B cell (primary cell): ENCODE results near the gene TSC22D4. TPM values are rescaled to one million over a fixed set of nuclear protein-coding genes. Genes with fewer than 3 reads are reported as not detected.

ENCODE experiments used
- ATAC-seq: fragments of 200-7000 bp; cut with Tn5 transposase; one replicate; pipeline ENCODE4 v1.10.0; 2021; ENCODE audit warnings: low read depth, mild to moderate bottlenecking, moderate number of reproducible peaks, moderate library complexity
- CTCF ChIA-PET: fragments of 350-600 bp; sonication (Branson Sonifier 250); formaldehyde crosslinking; loops from one replicate; lab custom pipeline; 2021; ENCODE audit warnings: antibody characterized with exemption, inconsistent platforms; lab: Charles Lee
- POLR2A ChIA-PET: fragments of 350-600 bp; sonication (Branson Sonifier 250); formaldehyde crosslinking; loops from one replicate; lab custom pipeline; 2021; ENCODE audit warnings: antibody characterized with exemption; lab: Charles Lee
- DNase-seq: peaks from one replicate; pipeline ENCODE4 v3.0.0; 2013
- H2AFZ ChIP-seq: 2 replicates; pipeline ENCODE4 v1.6.1; 2012; ENCODE audit warnings: mild to moderate bottlenecking, low read depth, low read length; ENCODE audit not compliant: insufficient read depth, poor library complexity, severe bottlenecking
- H3K27ac ChIP-seq, 2 donors: 1 replicate in 1 of 2; 2 replicates in 1 of 2; pipeline ENCODE4 v1.5.1; 2012 to 2013; ENCODE audit warnings: low read length in 2 of 2, mild to moderate bottlenecking in 2 of 2, moderate library complexity in 1 of 2
- H3K27me3 ChIP-seq, 4 experiments: fragments of 200-600 bp in 1 of 4; sonication (generic) in 1 of 4; replicated peaks in 1 of 4; 1 replicate in 2 of 4; 2 replicates in 2 of 4; pipeline versions ENCODE4 v1.6.1 to v1.7.0; 2013 to 2016; ENCODE audit warnings: low read length in 3 of 4, mild to moderate bottlenecking in 2 of 4, mixed read lengths in 1 of 4, moderate library complexity in 1 of 4; ENCODE audit not compliant: insufficient read depth in 4 of 4, control insufficient read depth in 3 of 4; ENCODE audit errors: control extremely low read depth in 1 of 4
- H3K36me3 ChIP-seq, 2 experiments: replicated peaks in 1 of 2; 1 replicate in 1 of 2; 2 replicates in 1 of 2; pipeline versions ENCODE4 v1.6.1 to v1.7.1; 2013; ENCODE audit warnings: low read length in 1 of 2; ENCODE audit not compliant: insufficient read depth in 2 of 2, control insufficient read depth in 1 of 2; ENCODE audit errors: control extremely low read depth in 1 of 2, extremely low read depth in 1 of 2
- H3K4me1 ChIP-seq, 2 donors: fragments of 200-600 bp in 1 of 2; sonication (generic) in 1 of 2; 1 replicate in 1 of 2; 2 replicates in 1 of 2; pipeline versions ENCODE4 v1.5.1 to v1.6.1; 2013 to 2017; ENCODE audit warnings: low read length in 2 of 2; ENCODE audit not compliant: control insufficient read depth in 2 of 2, insufficient read depth in 2 of 2
- H3K4me2 ChIP-seq: replicated peaks from 2 replicates; pipeline ENCODE3; 2012; ENCODE audit warnings: mild to moderate bottlenecking, low read depth, low read length; ENCODE audit not compliant: poor library complexity, severe bottlenecking
- H3K4me3 ChIP-seq, 5 experiments: fragments of 200-600 bp in 1 of 5; sonication (generic) in 1 of 5; 1 replicate in 3 of 5; 2 replicates in 2 of 5; pipeline versions ENCODE4 v1.5.1 to v1.7.0; 2011 to 2016; ENCODE audit warnings: low read length in 4 of 5, mild to moderate bottlenecking in 4 of 5, low read depth in 2 of 5, control low read depth in 1 of 5, moderate library complexity in 1 of 5; ENCODE audit not compliant: insufficient read depth in 1 of 5; ENCODE audit errors: control extremely low read depth in 1 of 5, extremely low read depth in 1 of 5
- H3K79me2 ChIP-seq: fragments of 200-600 bp; sonication (generic); one replicate; pipeline ENCODE4 v1.6.0; 2016; ENCODE audit warnings: low read length; ENCODE audit not compliant: control insufficient read depth, insufficient read depth
- H3K9ac ChIP-seq: fragments of 200-600 bp; sonication (generic); 2 replicates; pipeline ENCODE4 v1.6.1; 2017; ENCODE audit warnings: mild to moderate bottlenecking, low read length, moderate library complexity
- H3K9me3 ChIP-seq, 3 donors: one replicate each; pipeline versions ENCODE4 v1.6.1 to v1.7.1; 2013; ENCODE audit warnings: low read length in 2 of 3; ENCODE audit not compliant: control insufficient read depth in 2 of 3, insufficient read depth in 1 of 3; ENCODE audit errors: control extremely low read depth in 1 of 3
- H4K20me1 ChIP-seq: 2 replicates; pipeline ENCODE4 v1.6.0; 2012; ENCODE audit warnings: mild to moderate bottlenecking, low read length; ENCODE audit not compliant: insufficient read depth, control insufficient read depth, poor library complexity, severe bottlenecking
- H3K27ac Mint-ChIP-seq: one replicate; pipeline ENCODE4 v1.8.0; 2021; ENCODE audit warnings: mixed read lengths
- H3K27me3 Mint-ChIP-seq: one replicate; pipeline ENCODE4 v1.8.0; 2021; ENCODE audit warnings: mixed read lengths
- H3K4me1 Mint-ChIP-seq: one replicate; pipeline ENCODE4 v1.8.0; 2021; ENCODE audit warnings: mixed read lengths
- H3K4me3 Mint-ChIP-seq: one replicate; pipeline ENCODE4 v1.8.0; 2021; ENCODE audit warnings: mixed read lengths
- H3K9me3 Mint-ChIP-seq: one replicate; pipeline ENCODE4 v1.8.0; 2022; ENCODE audit warnings: mixed read lengths; ENCODE audit not compliant: insufficient read depth
- WGBS: methylation state at CpG from one replicate; pipeline ENCODE4 v1.1.5; 2013; ENCODE audit warnings: missing lambda C conversion rate; ENCODE audit not compliant: insufficient coverage; 5-methylcytosine and 5-hydroxymethylcytosine counted together
- intact Hi-C: fragments of 100-400 bp; cut with micrococcal nuclease; formaldehyde crosslinking; loops from one replicate; pipeline ENCODE4 v1.10.0; 2022
- polyA plus RNA-seq: library from polyadenylated mRNA; depleted of rRNA; stranded (reverse); fragments of >200 nt; gene quantifications from 2 replicates; pipeline ENCODE4 v1.2.3, GENCODE V29; 2012
- total RNA-seq, 2 donors: library from RNA; stranded (reverse); fragments of 120-200 nt in 1 of 2; gene quantifications; 1 replicate in 1 of 2; 2 replicates in 1 of 2; pipeline versions ENCODE4 v1.2.3 to v1.2.4, GENCODE V29; 2013 to 2022
- TF ChIP-seq, protein P1 (sequence below): fragments of 200-600 bp; IDR thresholded peaks from one replicate; pipeline ENCODE4 v1.8.0; 2022; ENCODE audit warnings: antibody characterized with exemption, mild to moderate bottlenecking

Gene TSC22D4
- total and polyA plus RNA-seq, 2 donors (not counting 1 experiment from before 2014, with no cell fraction given) = 80.2 to 92.8 TPM

- Histone ChIP-seq H3K4me3 (peak overlapping the region; percentile 59 to 91 (median 81)), H2AFZ (peak overlapping the region; percentile 1), H4K20me1 (peaks cover 44% of the 10 kb centered on the region), H3K36me3 (peaks cover 5 to 30% of the 10 kb centered on the region in 2 experiments), H3K9me3 (peaks cover 0 to 7% (median 0%) of the 10 kb centered on the region in 3 donors), H3K79me2 (peaks cover 37% of the 10 kb centered on the region), H3K4me2 (peak overlapping the region; percentile 84), H3K4me1 (peaks cover 33 to 50% of the 10 kb centered on the region in 2 donors), H3K9ac (peak overlapping the region; percentile 100), H3K27me3 (no peaks in the 10 kb centered on the region), H3K27ac (peak overlapping the region; percentile 99 to 100)
- ATAC-seq (no peak), DNase-seq (no peak)
- intact Hi-C loops = no loop called here
- H3K27ac Mint-ChIP-seq = peak overlapping the region; percentile 97
- 6% methylated on average over 20 of the region's 31 CpGs for WGBS
- H3K27me3 Mint-ChIP-seq = no peaks in the 10 kb centered on the region
- CTCF ChIA-PET = interaction anchor here (1.2 to 2.9 kb wide), 2 partner anchors 51 to 62 kb away, joined by 6 to 9 read pairs; no protein-coding TSS in a partner anchor
- peak overlapping the region; percentile 90 for H3K4me3 Mint-ChIP-seq
- TF ChIP-seq, protein P1, sequence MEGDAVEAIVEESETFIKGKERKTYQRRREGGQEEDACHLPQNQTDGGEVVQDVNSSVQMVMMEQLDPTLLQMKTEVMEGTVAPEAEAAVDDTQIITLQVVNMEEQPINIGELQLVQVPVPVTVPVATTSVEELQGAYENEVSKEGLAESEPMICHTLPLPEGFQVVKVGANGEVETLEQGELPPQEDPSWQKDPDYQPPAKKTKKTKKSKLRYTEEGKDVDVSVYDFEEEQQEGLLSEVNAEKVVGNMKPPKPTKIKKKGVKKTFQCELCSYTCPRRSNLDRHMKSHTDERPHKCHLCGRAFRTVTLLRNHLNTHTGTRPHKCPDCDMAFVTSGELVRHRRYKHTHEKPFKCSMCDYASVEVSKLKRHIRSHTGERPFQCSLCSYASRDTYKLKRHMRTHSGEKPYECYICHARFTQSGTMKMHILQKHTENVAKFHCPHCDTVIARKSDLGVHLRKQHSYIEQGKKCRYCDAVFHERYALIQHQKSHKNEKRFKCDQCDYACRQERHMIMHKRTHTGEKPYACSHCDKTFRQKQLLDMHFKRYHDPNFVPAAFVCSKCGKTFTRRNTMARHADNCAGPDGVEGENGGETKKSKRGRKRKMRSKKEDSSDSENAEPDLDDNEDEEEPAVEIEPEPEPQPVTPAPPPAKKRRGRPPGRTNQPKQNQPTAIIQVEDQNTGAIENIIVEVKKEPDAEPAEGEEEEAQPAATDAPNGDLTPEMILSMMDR = no peak
- no peaks in the 10 kb centered on the region for H3K9me3 Mint-ChIP-seq
- peaks cover 55% of the 10 kb centered on the region for H3K4me1 Mint-ChIP-seq
- POLR2A ChIA-PET = interaction anchor here (0.5 to 3.5 kb wide), 12 partner anchors 20 to 298 kb away, joined by 3 to 44 read pairs (median 6); partner anchors contain the start of genes FBXO24, LAMTOR4, LRCH4 and MOSPD3
Measured at GRCh38 chr7:100430493-100431285, 48.3 kb downstream of the TSC22D4 start.
